GM18498 (cell line): ENCODE data around the gene SEMA5A.

ENCODE experiments used
- ATAC-seq: cut with Tn5 transposase; IDR thresholded peaks from one replicate; pipeline ENCODE4 v1.9.1; 2021; ENCODE audit warnings: mild to moderate bottlenecking, moderate library complexity; ENCODE audit not compliant: unreplicated experiment

The SEMA5A gene

GRCh38 chr5:9194509-9194908 lies 351.4 kb downstream of the SEMA5A start:
- ATAC-seq = no peak

- ATAC-seq = no peak
These were observed 353.6 kb downstream of the SEMA5A start for GRCh38 chr5:9192266-9192665.

GRCh38 chr5:9189681-9190080 lies 356.2 kb downstream of the SEMA5A start:
- ATAC-seq = no peak

- no peak for ATAC-seq
These were observed 356.9 kb downstream of the SEMA5A start for GRCh38 chr5:9188956-9189355.

GRCh38 chr5:9188131-9188530 lies 357.7 kb downstream of the SEMA5A start:
- ATAC-seq = no peak

- no peak for ATAC-seq
These were observed 358.3 kb downstream of the SEMA5A start for GRCh38 chr5:9187614-9188013.

GRCh38 chr5:9186069-9186468 lies 359.8 kb downstream of the SEMA5A start:
- ATAC-seq = no peak

GRCh38 chr5:9183992-9184391 lies 361.9 kb downstream of the SEMA5A start:
- no peak for ATAC-seq

GRCh38 chr5:9182899-9183695 lies 362.8 kb downstream of the SEMA5A start:
- no peak for ATAC-seq

GRCh38 chr5:9176641-9177040 lies 369.2 kb downstream of the SEMA5A start:
- ATAC-seq = no peak

GRCh38 chr5:9174446-9174845 lies 371.4 kb downstream of the SEMA5A start:
- no peak for ATAC-seq

- ATAC-seq = no peak
These were observed 372.4 kb downstream of the SEMA5A start for GRCh38 chr5:9173281-9174048.

GRCh38 chr5:9170026-9170425 lies 375.8 kb downstream of the SEMA5A start:
- no peak for ATAC-seq

GRCh38 chr5:9169557-9169902 lies 376.3 kb downstream of the SEMA5A start:
- no peak for ATAC-seq

- no peak for ATAC-seq
These were observed 376.9 kb downstream of the SEMA5A start for GRCh38 chr5:9168791-9169556.

GRCh38 chr5:9166202-9167112 lies 379.4 kb downstream of the SEMA5A start:
- ATAC-seq = no peak

- ATAC-seq = no peak
These were observed 380.3 kb downstream of the SEMA5A start for GRCh38 chr5:9165546-9165945.

GRCh38 chr5:9160747-9161146 lies 385.1 kb downstream of the SEMA5A start:
- no peak for ATAC-seq

GRCh38 chr5:9157811-9158210 lies 388.1 kb downstream of the SEMA5A start:
- ATAC-seq = no peak

- ATAC-seq = no peak
These were observed 388.9 kb downstream of the SEMA5A start for GRCh38 chr5:9157020-9157419.

- no peak for ATAC-seq
These were observed 389.6 kb downstream of the SEMA5A start for GRCh38 chr5:9156282-9156681.
